ENCODE data around the gene ST7.

- no peak for TF ChIP-seq CTCF (IDR thresholded peaks at IDR 0.05)
- no peak for TF ChIP-seq ZFX (IDR thresholded peaks at IDR 0.05; ENCODE audit: borderline replicate concordance)
Measured at GRCh38 chr7:117064688-117065087, 111.4 kb downstream of the ST7 start.

Measured in 22Rv1 (cell line).